ENCODE results near the gene LCA5. TPM values are rescaled to one million over a fixed set of nuclear protein-coding genes. Genes with fewer than 3 reads are reported as not detected.

Gene LCA5
- total and polyA plus RNA-seq, 4 donors: 2.0 to 8.8 (median 5.8) TPM

GRCh38 chr6:79504372-79504771, 32.9 kb downstream of the LCA5 start:
- peaks cover 0 to 2% of the 10 kb centered on the region in 2 donors for H3K36me3 ChIP-seq (ENCODE audit: control insufficient read depth in 1 of 2, insufficient read depth in 2 of 2, low read length in 1 of 2)
- DNase-seq (no peak), ATAC-seq (ENCODE audit: low FRiP score) (no peak)
- WGBS, 2 donors: 93 to 96% methylated on average over 2 of the region's 2 CpGs
- H3K27ac ChIP-seq (ENCODE audit: low read depth in 1 of 2, low read length in 2 of 2): no peak overlapping the region
- intact Hi-C loops (cut with DNase I): no loop called here
- H3K4me1 ChIP-seq (ENCODE audit: control insufficient read depth in 1 of 2, insufficient read depth in 2 of 2, low read length in 2 of 2): no peaks in the 10 kb centered on the region
- no peak overlapping the region for H3K4me3 ChIP-seq (ENCODE audit: low read length in 2 of 2)
- no peaks in the 10 kb centered on the region for H3K27me3 ChIP-seq (ENCODE audit: control insufficient read depth in 1 of 2, insufficient read depth in 2 of 2, low read length in 1 of 2)
- no peaks in the 10 kb centered on the region for H3K9me3 ChIP-seq (ENCODE audit: control insufficient read depth, low read length)

GRCh38 chr6:79498842-79499241, 38.4 kb downstream of the LCA5 start:
- no peak overlapping the region for H3K27ac ChIP-seq (ENCODE audit: low read depth in 1 of 2, low read length in 2 of 2)
- no peak overlapping the region for H3K4me3 ChIP-seq (ENCODE audit: low read length in 2 of 2)
- DNase-seq (no peak), ATAC-seq (ENCODE audit: low FRiP score) (no peak)
- 59 to 62% methylated on average over 1 of the region's 1 CpG for WGBS, 2 donors
- no peaks in the 10 kb centered on the region for H3K4me1 ChIP-seq (ENCODE audit: control insufficient read depth in 1 of 2, insufficient read depth in 2 of 2, low read length in 2 of 2)
- intact Hi-C loops (cut with DNase I): no loop called here
- H3K27me3 ChIP-seq (ENCODE audit: control insufficient read depth in 1 of 2, insufficient read depth in 2 of 2, low read length in 1 of 2): no peaks in the 10 kb centered on the region
- no peaks in the 10 kb centered on the region for H3K36me3 ChIP-seq (ENCODE audit: control insufficient read depth in 1 of 2, insufficient read depth in 2 of 2, low read length in 1 of 2)
- H3K9me3 ChIP-seq (ENCODE audit: control insufficient read depth, low read length): no peaks in the 10 kb centered on the region

DNA sequence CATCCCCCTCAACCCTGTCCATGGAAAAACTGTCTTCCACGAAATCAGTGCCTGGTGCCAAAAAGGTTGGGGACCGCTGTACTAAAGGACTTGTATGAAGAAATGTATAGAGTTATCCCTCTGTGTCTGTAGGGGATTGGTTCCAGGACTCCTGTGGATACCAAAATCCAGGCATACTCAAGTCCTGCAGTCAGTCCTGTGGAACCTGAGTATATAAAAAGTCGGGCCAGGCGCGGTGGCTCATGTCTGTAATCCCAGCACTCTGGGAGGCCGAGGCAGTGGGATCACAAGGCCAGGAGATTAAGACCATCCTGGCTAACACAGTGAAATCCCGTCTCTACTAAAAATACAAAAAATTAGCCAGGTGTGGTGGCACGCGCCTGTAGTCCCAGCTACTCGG, 42.0 kb downstream of the LCA5 start:
- WGBS, 2 donors: 93 to 94% methylated on average over 10 of the region's 10 CpGs
- no peak for ATAC-seq (ENCODE audit: low FRiP score)
- H3K4me3 ChIP-seq (ENCODE audit: low read length in 2 of 2): no peak overlapping the region

DNA sequence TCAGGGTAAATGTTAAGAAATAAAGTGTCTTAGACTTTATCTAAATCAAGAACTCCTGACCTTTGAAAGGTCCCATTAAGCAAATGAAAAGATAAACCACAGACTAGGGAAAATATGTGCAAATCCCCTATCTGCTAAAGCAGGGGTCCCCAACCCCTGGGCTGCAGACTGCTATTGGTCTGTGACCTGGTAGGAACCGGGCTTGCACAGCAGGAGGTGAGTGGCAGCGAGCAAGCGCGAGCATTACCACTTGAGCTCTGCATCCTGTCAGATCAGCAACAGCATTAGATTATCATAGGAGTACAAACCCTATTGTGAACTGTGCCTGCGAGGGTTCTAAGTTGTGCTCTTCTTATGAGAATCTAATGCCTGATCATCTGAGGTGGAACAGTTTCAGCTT, 42.4 kb downstream of the LCA5 start:
- Histone ChIP-seq H3K27me3 (ENCODE audit: control insufficient read depth in 1 of 2, insufficient read depth in 2 of 2, low read length in 1 of 2) (no peaks in the 10 kb centered on the region), H3K36me3 (ENCODE audit: control insufficient read depth in 1 of 2, insufficient read depth in 2 of 2, low read length in 1 of 2) (peaks cover under 1 to 2% of the 10 kb centered on the region in 2 donors), H3K4me1 (ENCODE audit: control insufficient read depth in 1 of 2, insufficient read depth in 2 of 2, low read length in 2 of 2) (no peaks in the 10 kb centered on the region), H3K4me3 (ENCODE audit: low read length in 2 of 2) (no peak overlapping the region), H3K27ac (ENCODE audit: low read depth in 1 of 2, low read length in 2 of 2) (no peak overlapping the region), H3K9me3 (ENCODE audit: control insufficient read depth, low read length) (no peaks in the 10 kb centered on the region)
- no peak for ATAC-seq (ENCODE audit: low FRiP score)
- no peak for DNase-seq
- intact Hi-C loops (cut with DNase I): no loop called here
- 71 to 78% methylated on average over 5 of the region's 5 CpGs for WGBS, 2 donors

More for the DNA sequence above, 42.0 kb downstream of the LCA5 start:
- intact Hi-C loops (cut with DNase I): no loop called here
- Histone ChIP-seq H3K9me3 (ENCODE audit: control insufficient read depth, low read length) (no peaks in the 10 kb centered on the region), H3K36me3 (ENCODE audit: control insufficient read depth in 1 of 2, insufficient read depth in 2 of 2, low read length in 1 of 2) (no peaks in the 10 kb centered on the region), H3K27me3 (ENCODE audit: control insufficient read depth in 1 of 2, insufficient read depth in 2 of 2, low read length in 1 of 2) (no peaks in the 10 kb centered on the region), H3K27ac (ENCODE audit: low read depth in 1 of 2, low read length in 2 of 2) (no peak overlapping the region), H3K4me1 (ENCODE audit: control insufficient read depth in 1 of 2, insufficient read depth in 2 of 2, low read length in 2 of 2) (no peaks in the 10 kb centered on the region)
- no peak for DNase-seq

DNA sequence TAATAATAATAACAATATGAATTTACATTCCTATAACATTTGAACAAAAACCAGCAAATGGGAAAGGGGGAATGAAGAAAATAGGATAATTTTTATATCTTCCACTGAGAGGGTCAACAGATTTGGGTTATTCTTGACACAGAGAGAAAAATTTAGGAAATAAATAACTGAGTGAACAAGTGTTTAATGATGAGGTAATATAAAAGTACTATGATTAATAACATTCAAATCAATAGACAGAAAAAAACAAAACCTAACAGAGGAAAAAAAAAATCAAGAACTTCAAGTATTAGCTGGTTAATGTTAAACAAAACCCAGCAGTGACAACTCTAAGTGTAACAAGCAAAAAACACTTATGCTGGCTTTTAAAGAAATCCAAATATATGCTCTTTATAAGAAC, 66.5 kb downstream of the LCA5 start:
- no peaks in the 10 kb centered on the region for H3K27me3 ChIP-seq (ENCODE audit: control insufficient read depth in 1 of 2, insufficient read depth in 2 of 2, low read length in 1 of 2)
- H3K4me1 ChIP-seq (ENCODE audit: control insufficient read depth in 1 of 2, insufficient read depth in 2 of 2, low read length in 2 of 2): peaks cover 0 to 2% of the 10 kb centered on the region in 2 donors
- H3K36me3 ChIP-seq (ENCODE audit: control insufficient read depth in 1 of 2, insufficient read depth in 2 of 2, low read length in 1 of 2): no peaks in the 10 kb centered on the region
- intact Hi-C loops (cut with DNase I): no loop called here
- no peak for ATAC-seq (ENCODE audit: low FRiP score)
- no peak overlapping the region for H3K27ac ChIP-seq (ENCODE audit: low read depth in 1 of 2, low read length in 2 of 2)
- no peak overlapping the region for H3K4me3 ChIP-seq (ENCODE audit: low read length in 2 of 2)
- no peak for DNase-seq
- H3K9me3 ChIP-seq (ENCODE audit: control insufficient read depth, low read length): no peaks in the 10 kb centered on the region

DNA sequence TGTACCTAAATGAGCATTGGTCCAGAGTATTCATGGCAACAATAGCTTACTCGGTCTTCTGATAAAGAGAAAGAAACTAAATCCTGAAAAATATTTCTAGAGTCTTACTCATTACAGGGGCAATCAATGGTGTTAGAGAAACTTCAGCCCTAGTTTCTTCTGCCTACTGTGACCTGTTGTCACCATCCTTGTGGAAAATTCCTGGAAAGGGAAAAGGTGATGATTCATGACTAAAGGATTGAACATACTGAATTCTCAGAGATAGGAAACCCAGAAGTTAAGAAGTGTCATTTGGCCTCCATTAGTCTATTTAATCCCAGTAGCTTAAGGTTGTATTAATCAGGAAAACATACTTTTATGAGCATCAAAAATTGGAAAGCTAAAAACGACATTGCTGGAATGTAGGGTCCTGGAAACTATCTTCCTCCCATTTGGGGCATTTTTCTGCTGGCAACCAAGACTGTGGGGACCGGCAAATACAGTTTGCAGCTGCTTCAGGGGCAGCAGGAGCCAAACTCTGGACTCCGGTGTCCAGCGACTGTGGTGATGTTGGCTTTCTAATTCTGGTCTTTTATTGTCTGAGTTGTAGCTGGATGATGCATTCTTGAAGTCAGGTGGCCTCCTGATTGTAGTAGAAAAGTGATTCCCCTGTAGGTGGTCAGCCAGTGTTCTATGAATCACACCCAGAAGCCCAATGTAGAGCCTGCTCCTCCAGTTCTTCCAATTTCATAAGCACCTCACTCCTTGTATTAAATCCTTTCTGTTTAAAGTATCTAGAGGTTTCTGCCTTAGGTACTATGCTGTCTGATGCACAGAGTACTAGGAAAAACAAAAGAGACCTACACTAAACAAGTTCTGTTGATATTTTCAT, 67.6 kb downstream of the LCA5 start:
- DNase-seq: no peak

GRCh38 chr6:79468587-79468986, 68.6 kb downstream of the LCA5 start:
- Histone ChIP-seq H3K36me3 (ENCODE audit: control insufficient read depth in 1 of 2, insufficient read depth in 2 of 2, low read length in 1 of 2) (no peaks in the 10 kb centered on the region), H3K27me3 (ENCODE audit: control insufficient read depth in 1 of 2, insufficient read depth in 2 of 2, low read length in 1 of 2) (no peaks in the 10 kb centered on the region), H3K4me1 (ENCODE audit: control insufficient read depth in 1 of 2, insufficient read depth in 2 of 2, low read length in 2 of 2) (peaks cover 0 to 2% of the 10 kb centered on the region in 2 donors), H3K27ac (ENCODE audit: low read depth in 1 of 2, low read length in 2 of 2) (no peak overlapping the region), H3K4me3 (ENCODE audit: low read length in 2 of 2) (no peak overlapping the region), H3K9me3 (ENCODE audit: control insufficient read depth, low read length) (no peaks in the 10 kb centered on the region)
- intact Hi-C loops (cut with DNase I): no loop called here
- WGBS, 2 donors: 56 to 63% methylated on average over 8 of the region's 8 CpGs
- DNase-seq: no peak
- ATAC-seq (ENCODE audit: low FRiP score): no peak

More for the DNA sequence above, 67.6 kb downstream of the LCA5 start:
- Histone ChIP-seq H3K27me3 (ENCODE audit: control insufficient read depth in 1 of 2, insufficient read depth in 2 of 2, low read length in 1 of 2) (no peaks in the 10 kb centered on the region), H3K36me3 (ENCODE audit: control insufficient read depth in 1 of 2, insufficient read depth in 2 of 2, low read length in 1 of 2) (no peaks in the 10 kb centered on the region), H3K9me3 (ENCODE audit: control insufficient read depth, low read length) (no peaks in the 10 kb centered on the region), H3K4me3 (ENCODE audit: low read length in 2 of 2) (no peak overlapping the region), H3K4me1 (ENCODE audit: control insufficient read depth in 1 of 2, insufficient read depth in 2 of 2, low read length in 2 of 2) (peaks cover 0 to 2% of the 10 kb centered on the region in 2 donors), H3K27ac (ENCODE audit: low read depth in 1 of 2, low read length in 2 of 2) (no peak overlapping the region)
- 66 to 75% methylated on average over 5 of the region's 5 CpGs for WGBS, 2 donors
- intact Hi-C loops (cut with DNase I): no loop called here
- ATAC-seq (ENCODE audit: low FRiP score): no peak

- Histone ChIP-seq H3K27ac (ENCODE audit: low read depth in 1 of 2, low read length in 2 of 2) (no peak overlapping the region), H3K4me3 (ENCODE audit: low read length in 2 of 2) (no peak overlapping the region), H3K36me3 (ENCODE audit: control insufficient read depth in 1 of 2, insufficient read depth in 2 of 2, low read length in 1 of 2) (no peaks in the 10 kb centered on the region), H3K27me3 (ENCODE audit: control insufficient read depth in 1 of 2, insufficient read depth in 2 of 2, low read length in 1 of 2) (no peaks in the 10 kb centered on the region), H3K9me3 (ENCODE audit: control insufficient read depth, low read length) (no peaks in the 10 kb centered on the region), H3K4me1 (ENCODE audit: control insufficient read depth in 1 of 2, insufficient read depth in 2 of 2, low read length in 2 of 2) (peaks cover 0 to 2% of the 10 kb centered on the region in 2 donors)
- intact Hi-C loops (cut with DNase I): no loop called here
- DNase-seq: no peak
- ATAC-seq (ENCODE audit: low FRiP score): no peak
- 15 to 23% methylated on average over 2 of the region's 2 CpGs for WGBS, 2 donors
Observed at GRCh38 chr6:79468116-79468515, 69.1 kb downstream of the LCA5 start.

GRCh38 chr6:79467716-79468115, 69.5 kb downstream of the LCA5 start:
- ATAC-seq (ENCODE audit: low FRiP score): no peak
- H3K4me1 ChIP-seq (ENCODE audit: control insufficient read depth in 1 of 2, insufficient read depth in 2 of 2, low read length in 2 of 2): peaks cover 0 to 2% of the 10 kb centered on the region in 2 donors
- WGBS, 2 donors: 4 to 6% methylated on average over 2 of the region's 2 CpGs
- no peak overlapping the region for H3K4me3 ChIP-seq (ENCODE audit: low read length in 2 of 2)
- intact Hi-C loops (cut with DNase I): no loop called here
- DNase-seq: no peak
- H3K9me3 ChIP-seq (ENCODE audit: control insufficient read depth, low read length): no peaks in the 10 kb centered on the region
- no peaks in the 10 kb centered on the region for H3K36me3 ChIP-seq (ENCODE audit: control insufficient read depth in 1 of 2, insufficient read depth in 2 of 2, low read length in 1 of 2)
- no peaks in the 10 kb centered on the region for H3K27me3 ChIP-seq (ENCODE audit: control insufficient read depth in 1 of 2, insufficient read depth in 2 of 2, low read length in 1 of 2)
- no peak overlapping the region for H3K27ac ChIP-seq (ENCODE audit: low read depth in 1 of 2, low read length in 2 of 2)
